Superior temporal gyrus (tissue), 1 donor: ENCODE data around the gene WDR27.

ENCODE experiments used
- DNase-seq: peaks from one replicate; pipeline ENCODE4 v3.0.0-alpha.2; 2016; ENCODE audit errors: extremely low spot score

The WDR27 gene

GRCh38 chr6:169564453-169565240, 137.2 kb downstream of the WDR27 start:
- no peak for DNase-seq

- DNase-seq, result no peak
Measured at GRCh38 chr6:169561665-169562064, 140.2 kb downstream of the WDR27 start.

GRCh38 chr6:169559592-169559991, 142.2 kb downstream of the WDR27 start:
- DNase-seq, result no peak

GRCh38 chr6:169558774-169559441, 142.9 kb downstream of the WDR27 start:
- peak; percentile 14 for DNase-seq

GRCh38 chr6:169558378-169558773, 143.5 kb downstream of the WDR27 start:
- no peak for DNase-seq

- DNase-seq, result no peak
Measured at GRCh38 chr6:169557887-169558286, 143.9 kb downstream of the WDR27 start.

- no peak for DNase-seq
Measured at GRCh38 chr6:169556758-169557548, 144.9 kb downstream of the WDR27 start.

GRCh38 chr6:169555971-169556617, 145.7 kb downstream of the WDR27 start:
- no peak for DNase-seq

- no peak for DNase-seq
Measured at GRCh38 chr6:169545982-169546381, 155.8 kb downstream of the WDR27 start.

GRCh38 chr6:169543704-169544103, 158.1 kb downstream of the WDR27 start:
- no peak for DNase-seq

- no peak for DNase-seq
Measured at GRCh38 chr6:169542491-169542890, 159.3 kb downstream of the WDR27 start.

- DNase-seq, result no peak
Measured at GRCh38 chr6:169539176-169539897, 162.5 kb downstream of the WDR27 start.

- no peak for DNase-seq
Measured at GRCh38 chr6:169536446-169537170, 165.2 kb downstream of the WDR27 start.

- DNase-seq, result no peak
Measured at GRCh38 chr6:169534039-169534421, 167.8 kb downstream of the WDR27 start.

- DNase-seq, result no peak
Measured at GRCh38 chr6:169533301-169534038, 168.4 kb downstream of the WDR27 start.

GRCh38 chr6:169530752-169531123, 171.1 kb downstream of the WDR27 start:
- no peak for DNase-seq

GRCh38 chr6:169529931-169530751, 171.7 kb downstream of the WDR27 start:
- DNase-seq, result no peak

- no peak for DNase-seq
Measured at GRCh38 chr6:169528755-169529154, 173.1 kb downstream of the WDR27 start.

- no peak for DNase-seq
Measured at GRCh38 chr6:169527306-169527705, 174.5 kb downstream of the WDR27 start.
